HEK293T (cell line): Measurements from ENCODE around the gene ADD1.

Experiments used
- CTCF ChIA-PET: fragments of 350-600 bp; formaldehyde crosslinking; extraction: SDS; loops from one replicate; lab custom pipeline; 2021; ENCODE audit warnings: antibody characterized with exemption, inconsistent platforms; lab: Yijun Ruan, JAX
- POLR2A ChIA-PET: fragments of 350-600 bp; formaldehyde crosslinking; extraction: SDS; loops from one replicate; lab custom pipeline; 2020; ENCODE audit warnings: antibody characterized with exemption, inconsistent platforms; lab: Yijun Ruan, JAX
- DNase-seq: peaks from one replicate; pipeline ENCODE4 v3.0.0; 2012; ENCODE audit warnings: mixed read lengths; ENCODE audit errors: extremely low spot score
- ARNT ChIP-seq: fragments of 450-650 bp; IDR thresholded peaks from 2 replicates; pipeline ENCODE4 v1.6.1; 2017; ENCODE audit warnings: mild to moderate bottlenecking
- BHLHE40 ChIP-seq: fragments of 450-650 bp; IDR thresholded peaks from 2 replicates; pipeline ENCODE4 v1.6.1; 2016; ENCODE audit warnings: mild to moderate bottlenecking, moderate library complexity, borderline replicate concordance
- CTBP1 ChIP-seq: fragments of 450-650 bp; IDR thresholded peaks from 2 replicates; pipeline ENCODE4 v1.6.1; 2016; ENCODE audit warnings: borderline replicate concordance
- ELF4 ChIP-seq: fragments of 450-650 bp; IDR thresholded peaks from 2 replicates; pipeline ENCODE4 v1.6.1; 2017; ENCODE audit warnings: antibody characterized with exemption
- FOXA1 ChIP-seq: fragments of 450-650 bp; IDR thresholded peaks from 2 replicates; pipeline ENCODE4 v1.6.1; 2016; ENCODE audit warnings: mild to moderate bottlenecking
- FOXK2 ChIP-seq: fragments of 450-650 bp; IDR thresholded peaks from 2 replicates; pipeline ENCODE4 v1.6.1; 2016; ENCODE audit warnings: mild to moderate bottlenecking
- FOXM1 ChIP-seq: fragments of 450-650 bp; IDR thresholded peaks from 2 replicates; pipeline ENCODE4 v1.6.1; 2017; ENCODE audit warnings: mild to moderate bottlenecking, borderline replicate concordance
- HDGF ChIP-seq: fragments of 450-650 bp; IDR thresholded peaks from 2 replicates; pipeline ENCODE4 v1.6.1; 2017; ENCODE audit warnings: antibody characterized with exemption, borderline replicate concordance
- L3MBTL2 ChIP-seq: fragments of 450-650 bp; conservative IDR thresholded peaks from 2 replicates; pipeline ENCODE4 v1.6.1; 2016; ENCODE audit warnings: mild to moderate bottlenecking
- LEF1 ChIP-seq: fragments of 450-650 bp; IDR thresholded peaks from 2 replicates; pipeline ENCODE4 v1.6.1; 2017; ENCODE audit warnings: mild to moderate bottlenecking, borderline replicate concordance
- NFRKB ChIP-seq: fragments of 450-650 bp; IDR thresholded peaks from 2 replicates; pipeline ENCODE4 v1.6.1; 2016; ENCODE audit warnings: mild to moderate bottlenecking, moderate library complexity
- PKNOX1 ChIP-seq: fragments of 450-650 bp; IDR thresholded peaks from 2 replicates; pipeline ENCODE4 v1.6.1; 2016
- SP1 ChIP-seq: fragments of 450-650 bp; IDR thresholded peaks from 2 replicates; pipeline ENCODE4 v1.6.1; 2017
- SUZ12 ChIP-seq: fragments of 450-650 bp; IDR thresholded peaks from 2 replicates; pipeline ENCODE4 v1.6.1; 2016; ENCODE audit warnings: mild to moderate bottlenecking
- TARDBP ChIP-seq: fragments of 450-650 bp; IDR thresholded peaks from 2 replicates; pipeline ENCODE4 v1.6.1; 2016
- ZNF384 ChIP-seq: fragments of 450-650 bp; IDR thresholded peaks from 2 replicates; pipeline ENCODE4 v1.6.1; 2016

The ADD1 gene

GRCh38 chr4:2803624-2804448 lies 39.8 kb upstream of the ADD1 start:
- TF ChIP-seq LEF1 = no peak
- TF ChIP-seq CTBP1 = no peak
- TF ChIP-seq ARNT = no peak
- TF ChIP-seq TARDBP = no peak
- no peak for TF ChIP-seq ZNF384
- ChIA-PET CTCF (interaction anchor here (0.5 kb wide), 1 partner anchor 578 kb away, joined by 3 read pairs; no protein-coding TSS in a partner anchor), POLR2A (interaction anchor here (1.3 kb wide), 1 partner anchor 8 kb away, joined by 4 read pairs; no protein-coding TSS in a partner anchor)
- DNase-seq = no peak

DNA sequence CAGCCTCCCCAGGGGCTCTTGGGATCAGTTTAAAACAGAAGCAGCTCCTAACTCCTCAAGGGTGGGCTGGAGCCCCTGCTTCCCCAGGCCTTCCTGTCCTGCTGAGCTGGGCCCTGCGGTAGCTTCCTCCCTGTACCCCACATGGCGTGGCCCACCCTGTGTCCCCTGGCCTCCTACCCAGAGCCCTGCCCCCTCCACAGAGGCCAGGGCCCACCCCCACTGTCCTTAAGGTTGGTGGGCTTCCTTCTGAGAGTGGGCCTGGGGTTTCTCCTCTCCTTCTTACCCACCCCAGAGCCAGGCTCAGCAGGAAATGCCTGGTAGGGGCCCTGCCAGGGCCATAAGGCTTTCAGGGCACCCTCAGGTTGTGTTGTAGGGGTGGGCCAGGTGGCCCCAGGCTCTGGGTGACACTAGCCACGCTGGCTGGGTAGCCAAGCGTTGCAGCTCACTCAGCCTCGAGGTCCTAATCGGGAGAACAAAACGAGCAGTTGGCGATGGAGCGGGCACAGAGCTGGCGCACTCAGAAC lies 39.1 kb upstream of the ADD1 start:
- ChIA-PET POLR2A (no interaction called here), CTCF (interaction anchor here (0.5 kb wide), 1 partner anchor 579 kb away, joined by 3 read pairs; no protein-coding TSS in a partner anchor)
- no peak for TF ChIP-seq SP1
- no peak for DNase-seq

DNA sequence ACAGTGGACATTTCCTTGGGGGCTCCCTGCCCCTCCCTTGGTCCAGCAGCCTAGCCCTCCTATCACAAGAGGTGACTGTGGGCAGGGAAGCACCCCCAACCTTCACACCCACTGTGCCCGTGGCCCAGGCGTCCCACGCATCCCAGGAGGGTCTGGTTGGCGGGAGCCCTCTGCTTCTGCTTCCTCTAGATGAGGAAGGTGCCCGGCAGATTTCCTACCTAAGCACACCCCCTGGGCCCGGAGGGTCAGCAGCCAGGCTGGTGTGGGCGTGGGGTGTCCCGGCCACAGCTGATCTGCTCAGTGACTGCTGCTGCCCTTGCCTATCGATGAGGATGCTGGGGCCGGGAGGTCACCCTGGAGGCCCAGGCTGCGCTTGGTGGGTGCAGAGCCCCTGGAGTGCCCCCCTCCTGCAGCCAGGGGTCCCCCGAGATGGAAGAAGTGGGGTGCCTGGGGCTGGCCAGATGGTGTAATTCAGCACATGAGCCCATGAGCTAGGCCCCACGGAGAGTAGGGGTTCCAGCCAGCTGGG lies 38.6 kb upstream of the ADD1 start:
- DNase-seq = no peak
- POLR2A ChIA-PET = interaction anchor here (2.5 kb wide), 1 partner anchor 13 kb away, joined by 8 read pairs; no protein-coding TSS in a partner anchor
- TF ChIP-seq SP1 (no peak), LEF1 (no peak), CTBP1 (no peak), FOXA1 (no peak), FOXM1 (no peak)
- CTCF ChIA-PET = no interaction called here

GRCh38 chr4:2805712-2806389 lies 37.8 kb upstream of the ADD1 start:
- TF ChIP-seq PKNOX1 (no peak), FOXK2 (no peak), CTBP1 (no peak), FOXM1 (no peak), HDGF (no peak), FOXA1 (no peak), SUZ12 (no peak), BHLHE40 (no peak), ZNF384 (no peak), LEF1 (no peak), L3MBTL2 (no peak), ARNT (no peak), SP1 (no peak), NFRKB (no peak)
- POLR2A ChIA-PET = interaction anchor here (2.5 kb wide), 1 partner anchor 13 kb away, joined by 8 read pairs; no protein-coding TSS in a partner anchor
- CTCF ChIA-PET = no interaction called here
- DNase-seq = no peak

- ChIA-PET POLR2A (interaction anchor here (2.5 kb wide), 1 partner anchor 12 kb away, joined by 8 read pairs; no protein-coding TSS in a partner anchor), CTCF (no interaction called here)
- no peak for DNase-seq
- no peak for TF ChIP-seq FOXA1
- TF ChIP-seq SP1 = no peak
These were observed 37.0 kb upstream of the ADD1 start for GRCh38 chr4:2806390-2807355.

GRCh38 chr4:2807571-2807970 lies 36.1 kb upstream of the ADD1 start:
- TF ChIP-seq HDGF (no peak), ZNF384 (no peak), FOXA1 (no peak), ARNT (no peak), NFRKB (no peak), BHLHE40 (no peak), PKNOX1 (no peak), LEF1 (no peak), FOXM1 (no peak), CTBP1 (no peak), SP1 (no peak), FOXK2 (no peak), TARDBP (no peak), L3MBTL2 (no peak), ELF4 (no peak), SUZ12 (no peak)
- POLR2A ChIA-PET = interaction anchor here (2.5 kb wide), 1 partner anchor 11 kb away, joined by 8 read pairs; no protein-coding TSS in a partner anchor
- no peak for DNase-seq
- CTCF ChIA-PET = no interaction called here
